ENCODE results near the gene UAP1L1. TPM values are rescaled to one million over a fixed set of nuclear protein-coding genes. Genes with fewer than 3 reads are reported as not detected.

Gene UAP1L1
- total and polyA plus RNA-seq, 9 of the 15 experiments (the other 6 are each of a cell fraction or from before 2014, with no cell fraction given), result 0.20 to 8.6 (median 3.7) TPM

- TF ChIP-seq ZNF407 (IDR thresholded peaks at IDR 0.05; ENCODE audit: low read depth) (no peak), SMARCA5 (IDR thresholded peaks at IDR 0.05) (no peak), NR0B1 (IDR thresholded peaks at IDR 0.05; ENCODE audit: partially characterized antibody) (no peak), ZNF395 (CRISPR knock-in tag; IDR thresholded peaks at IDR 0.05) (0 out of 2 replicates have a peak, but pooled peaks have one; percentile 59), ZNF785 (CRISPR knock-in tag; IDR thresholded peaks at IDR 0.05) (no peak), XRCC4 (IDR thresholded peaks at IDR 0.05; ENCODE audit: extremely low read depth, insufficient read depth, insufficient read length) (no peak), MCM2 (IDR thresholded peaks at IDR 0.05; ENCODE audit: low read depth) (no peak), PYGO2 (tag; IDR thresholded peaks at IDR 0.05) (no peak), DACH1 (IDR thresholded peaks at IDR 0.05; ENCODE audit: partially characterized antibody) (no peak), HMGN3 (IDR thresholded peaks at IDR 0.05; ENCODE audit: borderline replicate concordance, extremely low read depth, insufficient read length, low read depth, low read length) (peak; percentile 29), MAFG (tag; conservative IDR thresholded peaks at IDR 0.05) (no peak), ZBTB43 (CRISPR knock-in tag; IDR thresholded peaks at IDR 0.05) (no peak), ARNT (IDR thresholded peaks at IDR 0.05) (no peak)
These were observed 37.5 kb downstream of the UAP1L1 start, which contains the start of gene DPP7 (continued) for GRCh38 chr9:137114613-137115393.

Measured in K562 (cell line).